ENCODE results near the gene MUC6. TPM values are rescaled to one million over a fixed set of nuclear protein-coding genes. Genes with fewer than 3 reads are reported as not detected.
A peak's percentile ranks its signal among the peaks of the same experiment; 100 is the strongest.

MUC6 gene, protein sequence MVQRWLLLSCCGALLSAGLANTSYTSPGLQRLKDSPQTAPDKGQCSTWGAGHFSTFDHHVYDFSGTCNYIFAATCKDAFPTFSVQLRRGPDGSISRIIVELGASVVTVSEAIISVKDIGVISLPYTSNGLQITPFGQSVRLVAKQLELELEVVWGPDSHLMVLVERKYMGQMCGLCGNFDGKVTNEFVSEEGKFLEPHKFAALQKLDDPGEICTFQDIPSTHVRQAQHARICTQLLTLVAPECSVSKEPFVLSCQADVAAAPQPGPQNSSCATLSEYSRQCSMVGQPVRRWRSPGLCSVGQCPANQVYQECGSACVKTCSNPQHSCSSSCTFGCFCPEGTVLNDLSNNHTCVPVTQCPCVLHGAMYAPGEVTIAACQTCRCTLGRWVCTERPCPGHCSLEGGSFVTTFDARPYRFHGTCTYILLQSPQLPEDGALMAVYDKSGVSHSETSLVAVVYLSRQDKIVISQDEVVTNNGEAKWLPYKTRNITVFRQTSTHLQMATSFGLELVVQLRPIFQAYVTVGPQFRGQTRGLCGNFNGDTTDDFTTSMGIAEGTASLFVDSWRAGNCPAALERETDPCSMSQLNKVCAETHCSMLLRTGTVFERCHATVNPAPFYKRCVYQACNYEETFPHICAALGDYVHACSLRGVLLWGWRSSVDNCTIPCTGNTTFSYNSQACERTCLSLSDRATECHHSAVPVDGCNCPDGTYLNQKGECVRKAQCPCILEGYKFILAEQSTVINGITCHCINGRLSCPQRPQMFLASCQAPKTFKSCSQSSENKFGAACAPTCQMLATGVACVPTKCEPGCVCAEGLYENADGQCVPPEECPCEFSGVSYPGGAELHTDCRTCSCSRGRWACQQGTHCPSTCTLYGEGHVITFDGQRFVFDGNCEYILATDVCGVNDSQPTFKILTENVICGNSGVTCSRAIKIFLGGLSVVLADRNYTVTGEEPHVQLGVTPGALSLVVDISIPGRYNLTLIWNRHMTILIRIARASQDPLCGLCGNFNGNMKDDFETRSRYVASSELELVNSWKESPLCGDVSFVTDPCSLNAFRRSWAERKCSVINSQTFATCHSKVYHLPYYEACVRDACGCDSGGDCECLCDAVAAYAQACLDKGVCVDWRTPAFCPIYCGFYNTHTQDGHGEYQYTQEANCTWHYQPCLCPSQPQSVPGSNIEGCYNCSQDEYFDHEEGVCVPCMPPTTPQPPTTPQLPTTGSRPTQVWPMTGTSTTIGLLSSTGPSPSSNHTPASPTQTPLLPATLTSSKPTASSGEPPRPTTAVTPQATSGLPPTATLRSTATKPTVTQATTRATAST (N-terminal part only)
- total RNA-seq (2021) (0.07 TPM in 1 of 2 replicates, not detected in the other), Bru-seq, nascent RNA (percentile 8 among the genes with signal in this experiment), BruChase-seq, experiment 1, labeled RNA remaining after a 2-hour chase (percentile 5 among the genes with signal in this experiment), BruChase-seq, experiment 2, labeled RNA remaining after a 6-hour chase (percentile 19 among the genes with signal in this experiment)
- long read RNA-seq, partial matches to known transcripts = 0 of 2 reads
- long read RNA-seq, other reads (novel, unspliced or antisense) = 2 of 2 reads

DNA sequence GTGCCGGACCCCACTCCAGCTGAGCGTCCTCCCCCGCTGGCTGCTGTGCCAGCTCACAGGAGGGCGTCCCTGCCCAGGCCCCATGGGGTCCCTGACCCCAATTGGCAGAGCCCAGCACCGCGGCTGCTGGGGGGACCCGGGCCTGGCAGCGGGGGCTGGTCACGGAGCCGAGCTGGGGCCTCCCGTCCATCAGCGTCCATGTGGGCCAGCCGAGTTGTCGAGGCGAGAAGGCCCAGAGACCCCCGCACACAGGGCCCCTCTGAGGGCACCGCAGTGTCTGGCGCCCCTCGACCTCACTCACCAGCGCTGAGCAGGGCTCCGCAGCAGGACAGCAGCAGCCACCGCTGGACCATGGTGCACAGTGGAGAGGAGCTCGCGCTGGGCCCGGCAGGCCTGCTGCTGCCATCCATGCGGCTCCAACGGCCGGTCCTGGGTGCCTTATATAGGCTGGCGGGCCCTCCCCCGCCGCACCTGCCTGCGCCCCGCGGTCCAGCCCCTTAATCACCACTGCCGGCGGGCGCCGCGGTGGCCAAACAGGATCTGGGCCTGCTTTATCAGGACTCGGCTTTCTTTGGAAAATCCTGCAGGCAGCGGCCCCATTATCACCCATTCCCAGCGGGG is at the start of gene MUC6:
MUC6 (minus strand) TSS at position 416 of the 621 bp plus-strand sequence; CDS start at position 353, 63 bp downstream.
- no peaks in the 10 kb centered on the region for H4K20me1 ChIP-seq (ENCODE audit: insufficient read depth)
- intact Hi-C loops (cut with micrococcal nuclease; ENCODE audit: unreplicated experiment) = no loop called here
- no peaks in the 10 kb centered on the region; the same call in 1 of the 2 replicates for H3F3A ChIP-seq (ENCODE audit: insufficient read depth, low read depth)
- ChIA-PET CTCF (no interaction called here), POLR2A (ENCODE audit: unreplicated experiment) (no interaction called here)
- no peak within 1 kb of the TSS for H3K27ac ChIP-seq
- TF ChIP-seq CTCF (conservative IDR thresholded peaks at IDR 0.05) (no peak), EZH2 (IDR thresholded peaks at IDR 0.05; ENCODE audit: low read depth) (no peak)
- H3K36me3 ChIP-seq (ENCODE audit: low read depth) = no peaks in the 10 kb centered on the region
- DNase-seq = peak in 1 of 2 experiments; percentile 48
- H3K4me1 ChIP-seq (replicated peaks; ENCODE audit: insufficient read depth) = peaks cover 25% of the 10 kb centered on the region
- H3K27me3 ChIP-seq (ENCODE audit: insufficient read depth, low read depth) = no peaks in the 10 kb centered on the region
- no TSS peak for BruUV-seq (replicated peaks)
- no peak within 1 kb of the TSS; the same call in 1 of the 2 replicates for H3K4me3 ChIP-seq
- H3K79me2 ChIP-seq (ENCODE audit: low read depth) = no peaks in the 10 kb centered on the region
- no peaks in the 10 kb centered on the region for H3K9me3 ChIP-seq (ENCODE audit: insufficient read depth, low read depth)
- H2AFZ ChIP-seq = no peak within 1 kb of the TSS
- peak within 1 kb of the TSS; percentile 31 for H3K4me2 ChIP-seq
- no peaks in the 10 kb centered on the region for H3K9me2 ChIP-seq (ENCODE audit: insufficient read depth)

GRCh38 chr11:1085440-1086170 is 49.1 kb upstream of the MUC6 start:
- no peak for DNase-seq
- H3K36me3 ChIP-seq (ENCODE audit: low read depth) = no peaks in the 10 kb centered on the region
- H3K27me3 ChIP-seq (ENCODE audit: insufficient read depth, low read depth) = no peaks in the 10 kb centered on the region
- no peak overlapping the region for H3K27ac ChIP-seq
- H3K4me2 ChIP-seq = no peak overlapping the region
- H3F3A ChIP-seq (ENCODE audit: insufficient read depth, low read depth) = no peaks in the 10 kb centered on the region
- TF ChIP-seq EZH2 (IDR thresholded peaks at IDR 0.05; ENCODE audit: low read depth) (no peak), CTCF (conservative IDR thresholded peaks at IDR 0.05) (no peak)
- ChIA-PET CTCF (no interaction called here), POLR2A (ENCODE audit: unreplicated experiment) (no interaction called here)
- no peaks in the 10 kb centered on the region for H3K9me3 ChIP-seq (ENCODE audit: insufficient read depth, low read depth)
- no peaks in the 10 kb centered on the region for H3K9me2 ChIP-seq (ENCODE audit: insufficient read depth)
- no peaks in the 10 kb centered on the region for H4K20me1 ChIP-seq (ENCODE audit: insufficient read depth)
- H2AFZ ChIP-seq = no peak overlapping the region
- no peaks in the 10 kb centered on the region for H3K79me2 ChIP-seq (ENCODE audit: low read depth)
- intact Hi-C loops (cut with micrococcal nuclease; ENCODE audit: unreplicated experiment) = no loop called here
- no TSS peak for BruUV-seq (replicated peaks)
- no peak overlapping the region for H3K4me3 ChIP-seq
- no peaks in the 10 kb centered on the region for H3K4me1 ChIP-seq (replicated peaks; ENCODE audit: insufficient read depth)
